ENCODE measurements around the gene KCTD3. TPM values are rescaled to one million over a fixed set of nuclear protein-coding genes. Genes with fewer than 3 reads are reported as not detected.

KCTD3 gene
- total RNA-seq, 1 experiment from 2014 or later, result 52.8 TPM

GRCh38 chr1:215594640-215595039, 27.5 kb downstream of the KCTD3 start:
- TF ChIP-seq EZH2 (IDR thresholded peaks at IDR 0.05; ENCODE audit: low read length, unreplicated experiment), result no peak
- no peak for TF ChIP-seq EZH2phosphoT487 (IDR thresholded peaks at IDR 0.05; ENCODE audit: borderline replicate concordance, low read length)
- TF ChIP-seq CTCF (conservative IDR thresholded peaks at IDR 0.05; ENCODE audit: low read depth, low read length), result no peak
- BruUV-seq (replicated peaks), result no TSS peak
- ATAC-seq (no peak), DNase-seq (peak; percentile 34)
- H3F3A ChIP-seq (ENCODE audit: low read length, unreplicated experiment), result no peaks in the 10 kb centered on the region
- no peak overlapping the region for H3K9ac ChIP-seq (ENCODE audit: low read length)
- no peaks in the 10 kb centered on the region for H4K20me1 ChIP-seq (ENCODE audit: low read length)
- H3K27me3 ChIP-seq (ENCODE audit: low read length), result no peaks in the 10 kb centered on the region
- no peak overlapping the region for H3K27ac ChIP-seq (ENCODE audit: low read length)
- H3K36me3 ChIP-seq (ENCODE audit: low read depth, low read length), result peaks cover 26% of the 10 kb centered on the region; the same call in 1 of the 2 replicates
- H3K9me2 ChIP-seq (replicated peaks; ENCODE audit: low read length), result no peaks in the 10 kb centered on the region
- ChIA-PET CTCF (no interaction called here), POLR2A (ENCODE audit: unreplicated experiment) (no interaction called here)
- H3K4me1 ChIP-seq (ENCODE audit: insufficient read depth, low read length), result peaks cover 30% of the 10 kb centered on the region
- no peaks in the 10 kb centered on the region for H3K79me2 ChIP-seq (ENCODE audit: low read length)
- H2AFZ ChIP-seq (ENCODE audit: low read length), result no peak overlapping the region
- no peak overlapping the region for H3K4me3 ChIP-seq (ENCODE audit: low read length)
- H3K9me3 ChIP-seq (ENCODE audit: low read length), result no peaks in the 10 kb centered on the region
- intact Hi-C loops (cut with micrococcal nuclease), result loop anchor here (10.0 kb wide), 1 partner anchor 320 kb away; no protein-coding TSS in a partner anchor
- H3K4me2 ChIP-seq (ENCODE audit: low read length), result peak overlapping the region; percentile 7

GRCh38 chr1:215595231-215595630, 28.1 kb downstream of the KCTD3 start:
- no peaks in the 10 kb centered on the region for H3K79me2 ChIP-seq (ENCODE audit: low read length)
- ATAC-seq, result peak; percentile 87
- H3K9me2 ChIP-seq (replicated peaks; ENCODE audit: low read length), result no peaks in the 10 kb centered on the region
- POLR2A ChIA-PET (ENCODE audit: unreplicated experiment), result no interaction called here
- TF ChIP-seq EZH2phosphoT487 (IDR thresholded peaks at IDR 0.05; ENCODE audit: borderline replicate concordance, low read length), result no peak
- TF ChIP-seq EZH2 (IDR thresholded peaks at IDR 0.05; ENCODE audit: low read length, unreplicated experiment), result no peak
- no peak for TF ChIP-seq CTCF (conservative IDR thresholded peaks at IDR 0.05; ENCODE audit: low read depth, low read length)
- DNase-seq, result peak; percentile 65
- intact Hi-C loops (cut with micrococcal nuclease), result loop anchor here (10.0 kb wide), 1 partner anchor 320 kb away; no protein-coding TSS in a partner anchor
- no peak overlapping the region for H3K9ac ChIP-seq (ENCODE audit: low read length)
- peak overlapping the region; percentile 7 for H3K4me2 ChIP-seq (ENCODE audit: low read length)
- H3K36me3 ChIP-seq (ENCODE audit: low read depth, low read length), result peaks cover 26% of the 10 kb centered on the region; the same call in 1 of the 2 replicates
- peaks cover 24% of the 10 kb centered on the region for H3K4me1 ChIP-seq (ENCODE audit: insufficient read depth, low read length)
- CTCF ChIA-PET, result no interaction called here
- no peaks in the 10 kb centered on the region for H3F3A ChIP-seq (ENCODE audit: low read length, unreplicated experiment)
- no peaks in the 10 kb centered on the region for H3K27me3 ChIP-seq (ENCODE audit: low read length)
- no peaks in the 10 kb centered on the region for H4K20me1 ChIP-seq (ENCODE audit: low read length)
- no peak overlapping the region for H3K4me3 ChIP-seq (ENCODE audit: low read length)
- BruUV-seq (replicated peaks), result no TSS peak
- H3K27ac ChIP-seq (ENCODE audit: low read length), result no peak overlapping the region
- H2AFZ ChIP-seq (ENCODE audit: low read length), result no peak overlapping the region
- H3K9me3 ChIP-seq (ENCODE audit: low read length), result no peaks in the 10 kb centered on the region

- CTCF ChIA-PET, result no interaction called here
- H3K27ac ChIP-seq (ENCODE audit: low read length), result no peak overlapping the region
Measured at GRCh38 chr1:215597961-215598360, 30.9 kb downstream of the KCTD3 start.

More at GRCh38 chr1:215597961-215598360, 30.9 kb downstream of the KCTD3 start:
- H3K4me1 ChIP-seq (ENCODE audit: insufficient read depth, low read length), result peaks cover 16% of the 10 kb centered on the region
- no peak for ATAC-seq
- H4K20me1 ChIP-seq (ENCODE audit: low read length), result no peaks in the 10 kb centered on the region
- no peaks in the 10 kb centered on the region for H3K79me2 ChIP-seq (ENCODE audit: low read length)
- peaks cover 37% of the 10 kb centered on the region; the same call in 1 of the 2 replicates for H3K36me3 ChIP-seq (ENCODE audit: low read depth, low read length)
- no peaks in the 10 kb centered on the region for H3K9me3 ChIP-seq (ENCODE audit: low read length)
- DNase-seq, result no peak
- no peak for TF ChIP-seq EZH2 (IDR thresholded peaks at IDR 0.05; ENCODE audit: low read length, unreplicated experiment)
- TF ChIP-seq CTCF (conservative IDR thresholded peaks at IDR 0.05; ENCODE audit: low read depth, low read length), result no peak
- TF ChIP-seq EZH2phosphoT487 (IDR thresholded peaks at IDR 0.05; ENCODE audit: borderline replicate concordance, low read length), result no peak
- H3F3A ChIP-seq (ENCODE audit: low read length, unreplicated experiment), result no peaks in the 10 kb centered on the region
- H3K9me2 ChIP-seq (replicated peaks; ENCODE audit: low read length), result no peaks in the 10 kb centered on the region
- no TSS peak for BruUV-seq (replicated peaks)
- no peak overlapping the region for H3K4me2 ChIP-seq (ENCODE audit: low read length)
- H2AFZ ChIP-seq (ENCODE audit: low read length), result no peak overlapping the region
- no peak overlapping the region for H3K9ac ChIP-seq (ENCODE audit: low read length)
- intact Hi-C loops (cut with micrococcal nuclease), result loop anchor here (10.0 kb wide), 1 partner anchor 323 kb away; no protein-coding TSS in a partner anchor
- no peak overlapping the region for H3K4me3 ChIP-seq (ENCODE audit: low read length)
- no peaks in the 10 kb centered on the region for H3K27me3 ChIP-seq (ENCODE audit: low read length)
- POLR2A ChIA-PET (ENCODE audit: unreplicated experiment), result no interaction called here

Measured in PC-3 (cell line).